ENCODE results near the gene TTYH3.

DNA sequence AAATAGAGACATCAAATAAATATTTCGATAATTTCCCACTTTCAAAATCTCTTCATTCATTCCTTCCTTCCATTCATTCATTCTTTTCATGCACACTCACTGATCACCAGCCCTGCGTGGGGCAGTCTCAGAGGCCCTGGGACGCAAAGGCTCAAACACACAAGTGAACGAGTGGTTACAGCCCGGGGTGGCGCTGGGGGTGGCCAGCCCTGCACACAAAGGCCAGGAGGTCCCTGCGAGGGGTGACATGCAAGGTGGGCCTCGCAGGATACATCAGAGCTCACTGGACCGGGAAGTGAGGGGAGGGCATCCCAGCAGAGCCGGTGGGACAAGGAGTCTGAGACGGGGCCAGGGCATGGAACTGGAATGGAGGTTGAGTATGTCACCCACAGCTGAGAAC, 29.9 kb upstream of the TTYH3 start:
- TF ChIP-seq, protein P1, sequence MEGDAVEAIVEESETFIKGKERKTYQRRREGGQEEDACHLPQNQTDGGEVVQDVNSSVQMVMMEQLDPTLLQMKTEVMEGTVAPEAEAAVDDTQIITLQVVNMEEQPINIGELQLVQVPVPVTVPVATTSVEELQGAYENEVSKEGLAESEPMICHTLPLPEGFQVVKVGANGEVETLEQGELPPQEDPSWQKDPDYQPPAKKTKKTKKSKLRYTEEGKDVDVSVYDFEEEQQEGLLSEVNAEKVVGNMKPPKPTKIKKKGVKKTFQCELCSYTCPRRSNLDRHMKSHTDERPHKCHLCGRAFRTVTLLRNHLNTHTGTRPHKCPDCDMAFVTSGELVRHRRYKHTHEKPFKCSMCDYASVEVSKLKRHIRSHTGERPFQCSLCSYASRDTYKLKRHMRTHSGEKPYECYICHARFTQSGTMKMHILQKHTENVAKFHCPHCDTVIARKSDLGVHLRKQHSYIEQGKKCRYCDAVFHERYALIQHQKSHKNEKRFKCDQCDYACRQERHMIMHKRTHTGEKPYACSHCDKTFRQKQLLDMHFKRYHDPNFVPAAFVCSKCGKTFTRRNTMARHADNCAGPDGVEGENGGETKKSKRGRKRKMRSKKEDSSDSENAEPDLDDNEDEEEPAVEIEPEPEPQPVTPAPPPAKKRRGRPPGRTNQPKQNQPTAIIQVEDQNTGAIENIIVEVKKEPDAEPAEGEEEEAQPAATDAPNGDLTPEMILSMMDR (conservative IDR thresholded peaks at IDR 0.05 in 1 of 2, IDR thresholded peaks at IDR 0.05 in 1 of 2; ENCODE audit: low read depth in 1 of 2, low read length in 2 of 2) = no peak
- TF ChIP-seq EZH2 (IDR thresholded peaks at IDR 0.05; ENCODE audit: low read length, missing control alignments) = no peak

Data from fibroblast of lung (primary cell).